ENCODE results near the gene ALLC. TPM values are rescaled to one million over a fixed set of nuclear protein-coding genes. Genes with fewer than 3 reads are reported as not detected.
A peak's percentile ranks its signal among the peaks of the same experiment; 100 is the strongest.

ALLC gene
- total and polyA plus RNA-seq, 10 of the 15 experiments (the other 5 are each of a cell fraction or from before 2014, with no cell fraction given) = 0.05 TPM; not detected in 9

GRCh38 chr2:3610415-3610814, 47.6 kb upstream of the ALLC start:
- H3K4me3 ChIP-seq = no peak overlapping the region
- intact Hi-C loops (cut with micrococcal nuclease; ENCODE audit: unreplicated experiment) (no loop called here), in situ Hi-C loops (cut with MboI) (no loop called here)
- H3K27me3 ChIP-seq (replicated peaks in 1 of 2; ENCODE audit: control insufficient read depth in 2 of 2, insufficient read depth in 2 of 2, low read length in 1 of 2) = no peaks in the 10 kb centered on the region
- H3K4me1 ChIP-seq (ENCODE audit: control insufficient read depth, insufficient read depth, low read length) = peaks cover 10% of the 10 kb centered on the region
- no peaks in the 10 kb centered on the region for H4K20me1 ChIP-seq (ENCODE audit: control insufficient read depth, insufficient read depth)
- ATAC-seq = peak; percentile 36; the same call in 2 of the 3 replicates
- H3K4me2 ChIP-seq (ENCODE audit: control insufficient read depth, insufficient read depth) = no peak overlapping the region
- WGBS (ENCODE audit: insufficient coverage, insufficient replicate concordance, low lambda C conversion rate, missing lambda C conversion rate) = 94% methylated on average over 9 of the region's 9 CpGs
- no peak overlapping the region for H3K27ac ChIP-seq (ENCODE audit: control insufficient read depth, insufficient read depth)
- BruUV-seq (replicated peaks) = no TSS peak
- H3K9me3 ChIP-seq (replicated peaks; ENCODE audit: control insufficient read depth, insufficient read depth, low read length) = no peaks in the 10 kb centered on the region; the same call in 2 of the 3 replicates
- SMC1A ChIA-PET (ENCODE audit: uncharacterized antibody, unreplicated experiment) = interaction anchor here (0.9 to 3.8 kb wide), 3 partner anchors 11 to 36 kb away, joined by 3 to 27 read pairs (median 4); no protein-coding TSS in a partner anchor
- CTCF ChIA-PET = no interaction called here
- H3K36me3 ChIP-seq (ENCODE audit: control insufficient read depth in 2 of 2, insufficient read depth in 2 of 2, low read length in 1 of 2) = no peaks in the 10 kb centered on the region
- H3K79me2 ChIP-seq (ENCODE audit: control insufficient read depth, insufficient read depth, low read length) = no peaks in the 10 kb centered on the region
- no peak overlapping the region for H2AFZ ChIP-seq (ENCODE audit: control insufficient read depth, low read depth, low read length)
- no peak overlapping the region for H3K9ac ChIP-seq (ENCODE audit: control insufficient read depth, insufficient read depth, low read length)
- POLR2A ChIA-PET = interaction anchor here (0.5 to 2.6 kb wide), 3 partner anchors 11 to 24 kb away, joined by 3 to 12 read pairs (median 3); no protein-coding TSS in a partner anchor
- FAIRE-seq = no peak
- RAD21 ChIA-PET (ENCODE audit: unreplicated experiment) = interaction anchor here (0.6 to 2.1 kb wide), 5 partner anchors 13 to 52 kb away, joined by 3 to 5 read pairs (median 4); partner anchors contain the start of gene RNASEH1
- no peak for DNase-seq (ENCODE audit: low read depth, low spot score)
- no peak for TF ChIP-seq ETV6 (conservative IDR thresholded peaks at IDR 0.05 in 1 of 2, IDR thresholded peaks at IDR 0.05 in 1 of 2; ENCODE audit: borderline replicate concordance in 1 of 2, low read depth in 1 of 2)
- no peak for TF ChIP-seq IRF4 (IDR thresholded peaks at IDR 0.05; ENCODE audit: low read depth, low read length)
- TF ChIP-seq GATAD2B (conservative IDR thresholded peaks at IDR 0.05; ENCODE audit: low read depth) = no peak
- no peak for TF ChIP-seq RELA (IDR thresholded peaks at IDR 0.05; ENCODE audit: borderline replicate concordance, partially characterized antibody)
- TF ChIP-seq EGR1 (IDR thresholded peaks at IDR 0.05; ENCODE audit: borderline replicate concordance in 1 of 2, low read depth in 2 of 2, low read length in 2 of 2) = no peak
- no peak for TF ChIP-seq ZZZ3 (IDR thresholded peaks at IDR 0.05; ENCODE audit: control insufficient read depth, insufficient read length, low read depth)
- TF ChIP-seq REST (IDR thresholded peaks at IDR 0.05; ENCODE audit: low read depth, low read length) = no peak
- TF ChIP-seq FOXM1 (IDR thresholded peaks at IDR 0.05; ENCODE audit: low read depth, low read length) = no peak
- no peak for TF ChIP-seq MEF2B (IDR thresholded peaks at IDR 0.05; ENCODE audit: partially characterized antibody, poor library complexity, severe bottlenecking)
- TF ChIP-seq TCF3 (IDR thresholded peaks at IDR 0.05; ENCODE audit: borderline replicate concordance, insufficient read depth, low read depth, low read length) = no peak
- no peak for TF ChIP-seq RBBP5 (conservative IDR thresholded peaks at IDR 0.05)
- no peak for TF ChIP-seq SREBF1 (IDR thresholded peaks at IDR 0.05; ENCODE audit: low read length)
- TF ChIP-seq, protein P1, sequence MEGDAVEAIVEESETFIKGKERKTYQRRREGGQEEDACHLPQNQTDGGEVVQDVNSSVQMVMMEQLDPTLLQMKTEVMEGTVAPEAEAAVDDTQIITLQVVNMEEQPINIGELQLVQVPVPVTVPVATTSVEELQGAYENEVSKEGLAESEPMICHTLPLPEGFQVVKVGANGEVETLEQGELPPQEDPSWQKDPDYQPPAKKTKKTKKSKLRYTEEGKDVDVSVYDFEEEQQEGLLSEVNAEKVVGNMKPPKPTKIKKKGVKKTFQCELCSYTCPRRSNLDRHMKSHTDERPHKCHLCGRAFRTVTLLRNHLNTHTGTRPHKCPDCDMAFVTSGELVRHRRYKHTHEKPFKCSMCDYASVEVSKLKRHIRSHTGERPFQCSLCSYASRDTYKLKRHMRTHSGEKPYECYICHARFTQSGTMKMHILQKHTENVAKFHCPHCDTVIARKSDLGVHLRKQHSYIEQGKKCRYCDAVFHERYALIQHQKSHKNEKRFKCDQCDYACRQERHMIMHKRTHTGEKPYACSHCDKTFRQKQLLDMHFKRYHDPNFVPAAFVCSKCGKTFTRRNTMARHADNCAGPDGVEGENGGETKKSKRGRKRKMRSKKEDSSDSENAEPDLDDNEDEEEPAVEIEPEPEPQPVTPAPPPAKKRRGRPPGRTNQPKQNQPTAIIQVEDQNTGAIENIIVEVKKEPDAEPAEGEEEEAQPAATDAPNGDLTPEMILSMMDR (IDR thresholded peaks at IDR 0.05 in 2 of 3, conservative IDR thresholded peaks at IDR 0.05 in 1 of 3; ENCODE audit: control insufficient read depth in 2 of 3, extremely low read depth in 1 of 3, insufficient read depth in 1 of 3, low read depth in 3 of 3, low read length in 3 of 3) = no peak
- no peak for TF ChIP-seq ZNF274 (IDR thresholded peaks at IDR 0.05; ENCODE audit: insufficient read depth, insufficient read length)

Measured in GM12878 (cell line).